H9 (cell line): ENCODE results near the gene SHC4. TPM values are rescaled to one million over a fixed set of nuclear protein-coding genes. Genes with fewer than 3 reads are reported as not detected.

ENCODE experiments used
- DNase-seq: peaks from one replicate; pipeline ENCODE4 v3.0.0-alpha.2; 2017
- H2AFZ ChIP-seq: one replicate; pipeline ENCODE4 v1.6.1; 2013; ENCODE audit warnings: mild to moderate bottlenecking, low read length, control low read depth, moderate library complexity
- H2AK5ac ChIP-seq: 2 replicates; pipeline ENCODE4 v1.6.1; 2013; ENCODE audit warnings: low read length, control low read depth, mixed read lengths; ENCODE audit not compliant: insufficient read length
- H2BK120ac ChIP-seq: one replicate; pipeline ENCODE4 v1.6.1; 2013; ENCODE audit warnings: low read depth, mild to moderate bottlenecking, low read length, control low read depth, inconsistent platforms; ENCODE audit not compliant: poor library complexity, severe bottlenecking
- H2BK12ac ChIP-seq: 2 replicates; pipeline ENCODE4 v1.6.1; 2013; ENCODE audit warnings: low read length, control low read depth, mixed read lengths, low read depth; ENCODE audit not compliant: insufficient read length
- H2BK15ac ChIP-seq: 2 replicates; pipeline ENCODE4 v1.6.1; 2013; ENCODE audit warnings: low read depth, low read length, control low read depth
- H2BK20ac ChIP-seq: one replicate; pipeline ENCODE4 v1.6.1; 2013; ENCODE audit warnings: low read depth, mild to moderate bottlenecking, low read length, control low read depth, inconsistent platforms; ENCODE audit not compliant: poor library complexity, severe bottlenecking
- H2BK5ac ChIP-seq: 2 replicates; pipeline ENCODE4 v1.6.1; 2013; ENCODE audit warnings: low read length, control low read depth, mixed read lengths; ENCODE audit not compliant: insufficient read length
- H3K14ac ChIP-seq: 2 replicates; pipeline ENCODE4 v1.6.1; 2013; ENCODE audit warnings: low read length, control low read depth; ENCODE audit not compliant: insufficient read depth
- H3K18ac ChIP-seq: 2 replicates; pipeline ENCODE4 v1.6.1; 2013; ENCODE audit warnings: low read depth, mild to moderate bottlenecking, mixed read lengths, low read length, control low read depth; ENCODE audit not compliant: insufficient read length
- H3K23ac ChIP-seq: 2 replicates; pipeline ENCODE4 v1.6.1; 2013; ENCODE audit warnings: low read length, control low read depth, mixed read lengths, low read depth; ENCODE audit not compliant: insufficient read length
- H3K23me2 ChIP-seq: 2 replicates; pipeline ENCODE4 v1.6.1; 2013; ENCODE audit warnings: low read depth, mild to moderate bottlenecking, mixed read lengths, low read length, control low read depth; ENCODE audit not compliant: insufficient read length, poor library complexity, severe bottlenecking
- H3K27ac ChIP-seq: 2 replicates; pipeline ENCODE4 v1.5.1; 2013; ENCODE audit warnings: low read length, control low read depth, mixed read lengths, low read depth; ENCODE audit not compliant: insufficient read length
- H3K27me3 ChIP-seq: 2 replicates; pipeline ENCODE4 v1.6.1; 2013; ENCODE audit warnings: low read length, control low read depth, inconsistent platforms; ENCODE audit not compliant: insufficient read depth
- H3K4ac ChIP-seq: 2 replicates; pipeline ENCODE4 v1.6.1; 2013; ENCODE audit warnings: low read depth, mild to moderate bottlenecking, control low read depth, inconsistent platforms, low read length, moderate library complexity
- H3K4me1 ChIP-seq: 2 replicates; pipeline ENCODE4 v1.6.1; 2013; ENCODE audit warnings: low read length, control low read depth, inconsistent platforms; ENCODE audit not compliant: insufficient read depth
- H3K4me2 ChIP-seq: 2 replicates; pipeline ENCODE4 v1.6.1; 2013; ENCODE audit warnings: low read length, control low read depth, mixed read lengths; ENCODE audit not compliant: insufficient read length, insufficient read depth
- H3K56ac ChIP-seq: 2 replicates; pipeline ENCODE4 v1.6.1; 2013; ENCODE audit warnings: low read depth, mild to moderate bottlenecking, mixed read lengths, low read length, control low read depth; ENCODE audit not compliant: insufficient read length
- H3K79me1 ChIP-seq: 2 replicates; pipeline ENCODE4 v1.6.1; 2013; ENCODE audit warnings: low read depth, mild to moderate bottlenecking, moderate library complexity, low read length, control low read depth, inconsistent platforms; ENCODE audit not compliant: insufficient read depth, poor library complexity, severe bottlenecking
- H3K79me2 ChIP-seq: 2 replicates; pipeline ENCODE4 v1.6.1; 2013; ENCODE audit warnings: low read length, control low read depth, inconsistent platforms; ENCODE audit not compliant: insufficient read depth
- H3K9ac ChIP-seq: 2 replicates; pipeline ENCODE4 v1.6.1; 2013; ENCODE audit warnings: low read length, control low read depth, mixed read lengths; ENCODE audit not compliant: insufficient read length; ENCODE audit errors: extremely low read depth
- H3K9me3 ChIP-seq: one replicate; pipeline ENCODE4 v1.6.1; 2013; ENCODE audit warnings: low read depth, low read length, inconsistent platforms; ENCODE audit not compliant: control insufficient read depth
- H3T11ph ChIP-seq: one replicate; pipeline ENCODE4 v1.6.1; 2013; ENCODE audit warnings: mild to moderate bottlenecking, low read length, control low read depth, inconsistent platforms
- H4K20me1 ChIP-seq: one replicate; pipeline ENCODE4 v1.6.1; 2013; ENCODE audit not compliant: control insufficient read depth, insufficient read length, insufficient read depth
- H4K5ac ChIP-seq: 2 replicates; pipeline ENCODE4 v1.6.1; 2013; ENCODE audit warnings: low read depth, mild to moderate bottlenecking, mixed read lengths, low read length, control low read depth; ENCODE audit not compliant: insufficient read length
- H4K8ac ChIP-seq: replicated peaks from 2 replicates; pipeline ENCODE4 v1.6.1; 2013; ENCODE audit warnings: low read length, control low read depth, mixed read lengths, low read depth; ENCODE audit not compliant: insufficient read length
- H4K91ac ChIP-seq: 2 replicates; pipeline ENCODE4 v1.6.1; 2013; ENCODE audit warnings: low read depth, mild to moderate bottlenecking, moderate library complexity, mixed read lengths, low read length, control low read depth; ENCODE audit not compliant: insufficient read length
- H3K27ac Mint-ChIP-seq, 3 experiments: 2 replicates in 2 of 3; 3 replicates in 1 of 3; pipeline ENCODE4 v1.8.0; 2020 to 2021; ENCODE audit warnings: mixed read lengths in 3 of 3, mild to moderate bottlenecking in 1 of 3, moderate library complexity in 1 of 3
- H3K27me3 Mint-ChIP-seq: 2 replicates; pipeline ENCODE4 v1.8.0; 2021; ENCODE audit warnings: low read depth, mild to moderate bottlenecking, moderate library complexity, mixed read lengths
- H3K36me3 Mint-ChIP-seq, 3 experiments: 2 replicates in 2 of 3; 3 replicates in 1 of 3; pipeline ENCODE4 v1.8.0; 2020 to 2021; ENCODE audit warnings: low read depth in 3 of 3, mixed read lengths in 3 of 3; ENCODE audit not compliant: insufficient read depth in 1 of 3
- H3K4me1 Mint-ChIP-seq, 2 experiments: 2 replicates each; pipeline ENCODE4 v1.8.0; 2020; ENCODE audit warnings: mixed read lengths in 2 of 2
- H3K4me3 Mint-ChIP-seq, 2 experiments: 2 replicates in 1 of 2; 3 replicates in 1 of 2; pipeline ENCODE4 v1.8.0; 2020 to 2021; ENCODE audit warnings: mild to moderate bottlenecking in 2 of 2, mixed read lengths in 2 of 2, moderate library complexity in 1 of 2
- H3K9me3 Mint-ChIP-seq, 2 experiments: 2 replicates in 1 of 2; 3 replicates in 1 of 2; pipeline ENCODE4 v1.8.0; 2020; ENCODE audit warnings: mild to moderate bottlenecking in 2 of 2, mixed read lengths in 2 of 2, moderate library complexity in 1 of 2
- WGBS: extraction: QIAGEN DNeasy Blood & Tissue Kit; methylation state at CpG from one replicate; pipeline ENCODE4 v1.1.7; 2013; ENCODE audit warnings: missing lambda C conversion rate, low lambda C conversion rate, mixed read lengths; ENCODE audit not compliant: insufficient read length; ENCODE audit errors: extremely low coverage; 5-methylcytosine and 5-hydroxymethylcytosine counted together
- total RNA-seq: library from RNA; stranded (reverse); gene quantifications from 2 replicates; pipeline ENCODE4 v1.2.1, GENCODE V29; 2021
- TF ChIP-seq, protein P1 (sequence below): fragments of 200-600 bp; sonication (generic); conservative IDR thresholded peaks from 3 replicates; pipeline ENCODE4 v1.8.0; 2021; ENCODE audit warnings: antibody characterized with exemption, mild to moderate bottlenecking

Gene SHC4
- total RNA-seq, 1 experiment from 2014 or later = 0.26 TPM

DNA sequence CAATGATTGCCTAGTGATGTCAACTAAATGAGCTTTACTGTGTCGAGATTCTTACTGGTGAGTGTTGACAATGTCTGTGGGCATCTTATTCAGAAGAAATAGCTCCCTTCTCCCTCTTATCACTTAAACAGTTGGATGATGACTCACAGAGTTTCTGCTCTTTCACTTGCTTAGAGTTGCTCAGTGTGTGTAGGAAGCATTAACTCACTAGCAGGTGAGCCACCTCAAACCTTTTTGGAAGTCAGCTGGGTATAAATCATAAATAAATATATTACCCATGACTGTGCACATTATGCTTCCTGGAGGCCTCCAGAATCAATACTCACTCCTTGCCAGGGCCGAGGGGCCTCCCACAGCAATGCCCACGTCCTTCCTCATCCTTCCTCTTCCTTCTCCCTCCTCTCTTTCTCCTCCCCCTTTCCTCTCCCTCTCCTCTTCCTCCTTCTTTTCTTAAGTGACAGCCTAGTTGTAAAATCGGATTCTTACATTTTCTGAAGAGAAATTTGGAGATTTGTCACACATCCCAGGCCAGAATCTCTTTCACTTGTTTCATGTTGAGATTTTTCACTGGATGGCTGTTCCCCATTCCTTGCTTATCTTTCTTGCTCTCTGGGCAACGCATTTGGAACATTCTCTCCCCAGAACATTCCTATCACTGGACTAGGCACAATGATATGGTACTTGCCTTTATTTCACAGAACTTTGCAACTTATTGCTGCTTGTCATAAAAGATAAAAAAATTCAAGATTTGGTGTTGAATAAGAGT, 17.5 kb downstream of the SHC4 start:
- Histone ChIP-seq H3K56ac (no peak overlapping the region), H2BK5ac (no peak overlapping the region), H3K79me2 (no peaks in the 10 kb centered on the region), H3K14ac (no peak overlapping the region), H3K23me2 (no peaks in the 10 kb centered on the region), H2BK15ac (no peak overlapping the region), H4K8ac (no peak overlapping the region), H3K23ac (no peak overlapping the region), H4K20me1 (no peaks in the 10 kb centered on the region), H2BK12ac (no peak overlapping the region), H3K18ac (no peak overlapping the region), H3K4ac (no peak overlapping the region), H3K4me2 (no peak overlapping the region), H2BK20ac (no peak overlapping the region), H2BK120ac (no peak overlapping the region), H2AK5ac (no peak overlapping the region), H3K27me3 (no peaks in the 10 kb centered on the region), H3K4me1 (no peaks in the 10 kb centered on the region), H3K79me1 (no peaks in the 10 kb centered on the region), H4K91ac (no peak overlapping the region), H3K9me3 (no peaks in the 10 kb centered on the region), H2AFZ (no peak overlapping the region), H4K5ac (no peak overlapping the region), H3K9ac (no peak overlapping the region), H3T11ph (no peak overlapping the region), H3K27ac (no peak overlapping the region)
- H3K4me1 Mint-ChIP-seq = no peaks in the 10 kb centered on the region
- TF ChIP-seq, protein P1, sequence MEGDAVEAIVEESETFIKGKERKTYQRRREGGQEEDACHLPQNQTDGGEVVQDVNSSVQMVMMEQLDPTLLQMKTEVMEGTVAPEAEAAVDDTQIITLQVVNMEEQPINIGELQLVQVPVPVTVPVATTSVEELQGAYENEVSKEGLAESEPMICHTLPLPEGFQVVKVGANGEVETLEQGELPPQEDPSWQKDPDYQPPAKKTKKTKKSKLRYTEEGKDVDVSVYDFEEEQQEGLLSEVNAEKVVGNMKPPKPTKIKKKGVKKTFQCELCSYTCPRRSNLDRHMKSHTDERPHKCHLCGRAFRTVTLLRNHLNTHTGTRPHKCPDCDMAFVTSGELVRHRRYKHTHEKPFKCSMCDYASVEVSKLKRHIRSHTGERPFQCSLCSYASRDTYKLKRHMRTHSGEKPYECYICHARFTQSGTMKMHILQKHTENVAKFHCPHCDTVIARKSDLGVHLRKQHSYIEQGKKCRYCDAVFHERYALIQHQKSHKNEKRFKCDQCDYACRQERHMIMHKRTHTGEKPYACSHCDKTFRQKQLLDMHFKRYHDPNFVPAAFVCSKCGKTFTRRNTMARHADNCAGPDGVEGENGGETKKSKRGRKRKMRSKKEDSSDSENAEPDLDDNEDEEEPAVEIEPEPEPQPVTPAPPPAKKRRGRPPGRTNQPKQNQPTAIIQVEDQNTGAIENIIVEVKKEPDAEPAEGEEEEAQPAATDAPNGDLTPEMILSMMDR = no peak
- WGBS = no CpG with 5 or more reads among the region's 5 CpGs
- DNase-seq = no peak
- H3K36me3 Mint-ChIP-seq = no peaks in the 10 kb centered on the region
- no peak overlapping the region for H3K4me3 Mint-ChIP-seq
- no peak overlapping the region for H3K27ac Mint-ChIP-seq
- no peaks in the 10 kb centered on the region for H3K9me3 Mint-ChIP-seq
- H3K27me3 Mint-ChIP-seq = 0 out of 2 replicates have a peak, but pooled peaks cover under 1% of the 10 kb centered on the region
